GM12892 (cell line): Measurements from ENCODE around the gene SLC24A5.

Experiments used
- POLR2A ChIP-seq: IDR thresholded peaks from 2 replicates; pipeline ENCODE4 v1.6.1; 2011; ENCODE audit warnings: low read depth, low read length, control low read depth
- POLR2AphosphoS5 ChIP-seq: IDR thresholded peaks from 2 replicates; pipeline ENCODE4 v1.6.1; 2011; ENCODE audit warnings: low read depth, low read length, control low read depth

GRCh38 chr15:48086576-48086975 is 34.2 kb upstream of the SLC24A5 start:
- TF ChIP-seq POLR2AphosphoS5 = no peak
- no peak for TF ChIP-seq POLR2A
